GM13976 (cell line): ENCODE data around the gene CYP4F3.

Experiments used
- DNase-seq: peaks from one replicate; pipeline ENCODE4 v3.0.0; 2012; ENCODE audit warnings: low spot score
- CTCF ChIP-seq: IDR thresholded peaks from 2 replicates; pipeline ENCODE4 v1.5.1; 2012; ENCODE audit warnings: borderline replicate concordance, mild to moderate bottlenecking; ENCODE audit not compliant: insufficient read depth; ENCODE audit errors: extremely low read depth, missing control alignments, control extremely low read depth
- in situ Hi-C: fragments of 300-500 bp; cut with MboI; formaldehyde crosslinking; loops from one replicate; pipeline ENCODE4 v1.12.0; 2022; ENCODE audit warnings: low sequenced_read_pairs, mixed read lengths, inconsistent platforms; ENCODE audit not compliant: unreplicated experiment

Gene CYP4F3

GRCh38 chr19:15613338-15613737, 27.4 kb upstream of the CYP4F3 start:
- DNase-seq = no peak
- TF ChIP-seq CTCF = no peak
- in situ Hi-C loops = no loop called here

GRCh38 chr19:15614507-15615379, 26.0 kb upstream of the CYP4F3 start, which contains the start of gene CYP4F8:
TSS of gene CYP4F8 (plus strand) at chr19:15615218. CDS start at chr19:15615617, 399 bp downstream.
- TF ChIP-seq CTCF = no peak
- in situ Hi-C loops = no loop called here

GRCh38 chr19:15615526-15615925, 25.2 kb upstream of the CYP4F3 start:
- in situ Hi-C loops = no loop called here
- DNase-seq = no peak
- no peak for TF ChIP-seq CTCF

More at GRCh38 chr19:15614507-15615379, 26.0 kb upstream of the CYP4F3 start, which contains the start of gene CYP4F8:
- no peak for DNase-seq

- in situ Hi-C loops = no loop called here
- TF ChIP-seq CTCF = no peak
- DNase-seq = no peak
Measured at GRCh38 chr19:15616183-15616582, 24.5 kb upstream of the CYP4F3 start.

- DNase-seq = no peak
- in situ Hi-C loops = no loop called here
Measured at GRCh38 chr19:15616627-15617270, 23.9 kb upstream of the CYP4F3 start.

GRCh38 chr19:15618321-15618720, 22.4 kb upstream of the CYP4F3 start:
- no peak for TF ChIP-seq CTCF
- in situ Hi-C loops = no loop called here
- DNase-seq = no peak

More at GRCh38 chr19:15616627-15617270, 23.9 kb upstream of the CYP4F3 start:
- no peak for TF ChIP-seq CTCF
